Measurements from ENCODE around the gene HSH2D.

Gene HSH2D

GRCh38 chr19:16160943-16161560, 17.6 kb downstream of the HSH2D start:
- H3K27ac ChIP-seq (ENCODE audit: low read depth, low read length, poor library complexity, severe bottlenecking): no peak overlapping the region
- H3K9me3 ChIP-seq (ENCODE audit: low read length): no peaks in the 10 kb centered on the region
- H3K36me3 ChIP-seq (ENCODE audit: insufficient read depth, low read length): peaks cover 21% of the 10 kb centered on the region
- no peaks in the 10 kb centered on the region for H3K4me1 ChIP-seq (ENCODE audit: insufficient read depth, low read length, severe bottlenecking)
- no peak overlapping the region for H3K4me3 ChIP-seq (ENCODE audit: low read depth, low read length, poor library complexity, severe bottlenecking)
- TF ChIP-seq CTCF (IDR thresholded peaks at IDR 0.05; ENCODE audit: low read length) (no peak), EZH2 (IDR thresholded peaks at IDR 0.05; ENCODE audit: borderline replicate concordance, low read length) (no peak)
- H2AFZ ChIP-seq (ENCODE audit: low read length): no peak overlapping the region
- no peaks in the 10 kb centered on the region for H3K79me2 ChIP-seq (ENCODE audit: insufficient read depth, low read length)
- no peak overlapping the region for H3K9ac ChIP-seq (ENCODE audit: low read length)
- H3K9me2 ChIP-seq (ENCODE audit: low read depth, low read length): no peaks in the 10 kb centered on the region
- no peaks in the 10 kb centered on the region for H4K20me1 ChIP-seq (ENCODE audit: insufficient read depth, low read length)
- H3F3A ChIP-seq (ENCODE audit: insufficient read depth, low read length): no peaks in the 10 kb centered on the region
- H3K4me2 ChIP-seq (ENCODE audit: low read length): no peak overlapping the region
- no peaks in the 10 kb centered on the region for H3K27me3 ChIP-seq (ENCODE audit: insufficient read depth, low read length)

DNA sequence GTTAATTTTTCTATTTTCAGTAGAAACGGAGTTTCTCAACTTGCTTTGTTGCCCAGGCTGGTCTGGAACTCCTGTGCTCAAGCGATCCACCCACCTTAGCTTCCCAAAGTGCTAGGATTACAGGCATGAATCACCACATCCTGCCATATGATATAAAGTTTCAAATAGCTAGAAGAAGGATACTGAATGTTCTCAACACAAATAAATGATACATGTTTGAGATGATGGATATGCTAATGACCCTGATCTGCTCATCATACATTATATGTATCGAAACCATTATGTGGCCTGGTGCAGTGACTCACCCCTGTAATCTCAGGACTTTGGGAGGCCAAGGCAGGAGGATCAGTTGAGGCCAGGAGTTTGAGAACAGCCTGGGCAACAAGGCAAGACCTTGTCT, 18.4 kb downstream of the HSH2D start:
- Histone ChIP-seq H4K20me1 (ENCODE audit: insufficient read depth, low read length) (no peaks in the 10 kb centered on the region), H3K27me3 (ENCODE audit: insufficient read depth, low read length) (no peaks in the 10 kb centered on the region), H3K4me3 (ENCODE audit: low read depth, low read length, poor library complexity, severe bottlenecking) (no peak overlapping the region), H3K4me2 (ENCODE audit: low read length) (no peak overlapping the region), H3K79me2 (ENCODE audit: insufficient read depth, low read length) (no peaks in the 10 kb centered on the region), H3K4me1 (ENCODE audit: insufficient read depth, low read length, severe bottlenecking) (no peaks in the 10 kb centered on the region), H3K27ac (ENCODE audit: low read depth, low read length, poor library complexity, severe bottlenecking) (no peak overlapping the region), H3F3A (ENCODE audit: insufficient read depth, low read length) (no peaks in the 10 kb centered on the region), H3K9me3 (ENCODE audit: low read length) (no peaks in the 10 kb centered on the region), H3K9me2 (ENCODE audit: low read depth, low read length) (no peaks in the 10 kb centered on the region), H2AFZ (ENCODE audit: low read length) (no peak overlapping the region), H3K9ac (ENCODE audit: low read length) (no peak overlapping the region), H3K36me3 (ENCODE audit: insufficient read depth, low read length) (peaks cover 13% of the 10 kb centered on the region)
- TF ChIP-seq EZH2 (IDR thresholded peaks at IDR 0.05; ENCODE audit: borderline replicate concordance, low read length): no peak
- TF ChIP-seq CTCF (IDR thresholded peaks at IDR 0.05; ENCODE audit: low read length): no peak

- H3K4me1 ChIP-seq (ENCODE audit: insufficient read depth, low read length, severe bottlenecking): no peaks in the 10 kb centered on the region
- no peak overlapping the region for H3K4me3 ChIP-seq (ENCODE audit: low read depth, low read length, poor library complexity, severe bottlenecking)
- no peak overlapping the region for H2AFZ ChIP-seq (ENCODE audit: low read length)
- no peaks in the 10 kb centered on the region for H3F3A ChIP-seq (ENCODE audit: insufficient read depth, low read length)
- no peaks in the 10 kb centered on the region for H4K20me1 ChIP-seq (ENCODE audit: insufficient read depth, low read length)
- H3K9ac ChIP-seq (ENCODE audit: low read length): no peak overlapping the region
- no peaks in the 10 kb centered on the region for H3K27me3 ChIP-seq (ENCODE audit: insufficient read depth, low read length)
- H3K9me2 ChIP-seq (ENCODE audit: low read depth, low read length): no peaks in the 10 kb centered on the region
- TF ChIP-seq EZH2 (IDR thresholded peaks at IDR 0.05; ENCODE audit: borderline replicate concordance, low read length): no peak
- TF ChIP-seq CTCF (IDR thresholded peaks at IDR 0.05; ENCODE audit: low read length): no peak
- H3K9me3 ChIP-seq (ENCODE audit: low read length): no peaks in the 10 kb centered on the region
- H3K79me2 ChIP-seq (ENCODE audit: insufficient read depth, low read length): no peaks in the 10 kb centered on the region
- H3K27ac ChIP-seq (ENCODE audit: low read depth, low read length, poor library complexity, severe bottlenecking): no peak overlapping the region
- no peaks in the 10 kb centered on the region; the same call in 1 of the 2 replicates for H3K36me3 ChIP-seq (ENCODE audit: insufficient read depth, low read length)
- no peak overlapping the region for H3K4me2 ChIP-seq (ENCODE audit: low read length)
These were observed 20.9 kb downstream of the HSH2D start for GRCh38 chr19:16164222-16164890.
